Stimulated activated CD8-positive, alpha-beta memory T cell treated with anti-CD3 and anti-CD28 coated beads, Interleukin-12 subunit alpha, Interleukin-12 subunit beta, amount 100 ng/mL, for 4 hours (primary cell): ENCODE results near the gene FAM3B.
"Not testable (repeated sequence)": the region's sequence is repeated elsewhere in the genome, so short reads cannot be mapped to it uniquely, and the experiment has no call there.

Source experiments
- DNase-seq: peaks from one replicate; pipeline ENCODE4 v3.0.0-alpha.2; 2020; ENCODE audit warnings: low read depth

FAM3B gene

GRCh38 chr21:41350436-41351155 is 34.0 kb downstream of the FAM3B start:
- DNase-seq = no peak

GRCh38 chr21:41357546-41357945 is 40.9 kb downstream of the FAM3B start:
- DNase-seq = no peak

GRCh38 chr21:41358193-41359166 is 41.9 kb downstream of the FAM3B start:
- DNase-seq = no peak

GRCh38 chr21:41359286-41359685 is 42.7 kb downstream of the FAM3B start:
- no peak for DNase-seq

GRCh38 chr21:41359754-41360071 is 43.1 kb downstream of the FAM3B start:
- DNase-seq = not testable (repeated sequence)

- DNase-seq = no peak
Observed at GRCh38 chr21:41360072-41360821, 43.6 kb downstream of the FAM3B start.

GRCh38 chr21:41361053-41361785 is 44.6 kb downstream of the FAM3B start:
- no peak for DNase-seq

- peak; percentile 61 for DNase-seq
Observed at GRCh38 chr21:41361786-41362604, 45.4 kb downstream of the FAM3B start, which contains the start of gene MX2. MX2 (plus strand) TSS chr21:41362027; CDS start chr21:41376907, 14,880 bp downstream.

GRCh38 chr21:41362605-41363369 is 46.2 kb downstream of the FAM3B start:
- DNase-seq = no peak

GRCh38 chr21:41363370-41364270 is 47.0 kb downstream of the FAM3B start:
- no peak for DNase-seq

GRCh38 chr21:41364308-41364707 is 47.7 kb downstream of the FAM3B start:
- no peak for DNase-seq

- no peak for DNase-seq
Observed at GRCh38 chr21:41365377-41366107, 48.9 kb downstream of the FAM3B start.

GRCh38 chr21:41366522-41367151 is 50.0 kb downstream of the FAM3B start:
- no peak for DNase-seq

GRCh38 chr21:41367301-41367944 is 50.8 kb downstream of the FAM3B start:
- no peak for DNase-seq

GRCh38 chr21:41367945-41368734 is 51.5 kb downstream of the FAM3B start:
- DNase-seq = no peak

- DNase-seq = no peak
Observed at GRCh38 chr21:41368735-41369104, 52.1 kb downstream of the FAM3B start.
